NB4 (cell line): ENCODE measurements around the gene DPYD.

Experiments used
- POLR2A ChIP-seq: IDR thresholded peaks from 2 replicates; pipeline ENCODE4 v1.6.1; 2011; ENCODE audit warnings: mild to moderate bottlenecking; ENCODE audit not compliant: insufficient read length; ENCODE audit errors: extremely low read depth
- TF ChIP-seq, protein P1 (sequence below): IDR thresholded peaks from one replicate; pipeline ENCODE4 v1.5.1; 2012; ENCODE audit warnings: low read depth, low read length
- TF ChIP-seq, protein P2 (sequence below): IDR thresholded peaks from 2 replicates; pipeline ENCODE4 v1.6.1; 2011; ENCODE audit warnings: low read depth, low read length

DNA sequence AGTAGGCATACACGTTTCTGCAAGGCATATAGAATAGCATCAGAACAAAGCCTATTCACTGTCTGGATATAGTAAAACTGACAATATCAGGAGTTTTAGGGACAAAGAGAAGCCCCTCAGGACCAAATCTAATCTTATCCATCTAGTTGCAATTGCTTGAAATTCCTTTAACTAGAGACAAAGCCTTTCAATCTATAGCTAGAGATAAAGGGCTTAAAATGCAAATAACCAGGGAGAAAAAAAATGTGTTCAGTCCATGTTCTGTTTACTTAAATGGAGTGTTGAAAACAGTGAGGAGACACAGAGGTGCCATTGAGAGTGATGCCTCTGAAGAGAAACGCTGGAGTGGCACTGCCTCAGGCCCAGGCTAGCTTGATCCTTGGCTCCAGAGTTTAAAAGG, 286.1 kb downstream of the DPYD start:
- TF ChIP-seq, protein P1, sequence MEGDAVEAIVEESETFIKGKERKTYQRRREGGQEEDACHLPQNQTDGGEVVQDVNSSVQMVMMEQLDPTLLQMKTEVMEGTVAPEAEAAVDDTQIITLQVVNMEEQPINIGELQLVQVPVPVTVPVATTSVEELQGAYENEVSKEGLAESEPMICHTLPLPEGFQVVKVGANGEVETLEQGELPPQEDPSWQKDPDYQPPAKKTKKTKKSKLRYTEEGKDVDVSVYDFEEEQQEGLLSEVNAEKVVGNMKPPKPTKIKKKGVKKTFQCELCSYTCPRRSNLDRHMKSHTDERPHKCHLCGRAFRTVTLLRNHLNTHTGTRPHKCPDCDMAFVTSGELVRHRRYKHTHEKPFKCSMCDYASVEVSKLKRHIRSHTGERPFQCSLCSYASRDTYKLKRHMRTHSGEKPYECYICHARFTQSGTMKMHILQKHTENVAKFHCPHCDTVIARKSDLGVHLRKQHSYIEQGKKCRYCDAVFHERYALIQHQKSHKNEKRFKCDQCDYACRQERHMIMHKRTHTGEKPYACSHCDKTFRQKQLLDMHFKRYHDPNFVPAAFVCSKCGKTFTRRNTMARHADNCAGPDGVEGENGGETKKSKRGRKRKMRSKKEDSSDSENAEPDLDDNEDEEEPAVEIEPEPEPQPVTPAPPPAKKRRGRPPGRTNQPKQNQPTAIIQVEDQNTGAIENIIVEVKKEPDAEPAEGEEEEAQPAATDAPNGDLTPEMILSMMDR = no peak
- no peak for TF ChIP-seq POLR2A
- TF ChIP-seq, protein P2, sequence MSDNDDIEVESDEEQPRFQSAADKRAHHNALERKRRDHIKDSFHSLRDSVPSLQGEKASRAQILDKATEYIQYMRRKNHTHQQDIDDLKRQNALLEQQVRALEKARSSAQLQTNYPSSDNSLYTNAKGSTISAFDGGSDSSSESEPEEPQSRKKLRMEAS = no peak
